HCT116 (cell line): ENCODE measurements around the gene ELAVL3. TPM values are rescaled to one million over a fixed set of nuclear protein-coding genes. Genes with fewer than 3 reads are reported as not detected.

Experiments
- ATAC-seq: fragments of 200-7000 bp; cut with Tn5 transposase; 2 replicates; pipeline ENCODE4 v1.9.1; 2020; ENCODE audit warnings: mild to moderate bottlenecking, moderate library complexity
- BruUV-seq: library from RNA; stranded (reverse); fragments of 400-500 nt; replicated peaks from 2 replicates; lab custom pipeline; 2021; lab: Mats Ljungman, UMichigan
- CTCF ChIA-PET: fragments of 300-600 bp; sonication (Branson Sonifier 250); formaldehyde crosslinking; loops from one replicate; lab custom pipeline; 2021; ENCODE audit warnings: antibody characterized with exemption; lab: Charles Lee
- POLR2A ChIA-PET: fragments of 300-600, 350-600 bp; sonication (Branson Sonifier 250); formaldehyde crosslinking; loops from one replicate; lab custom pipeline; 2021; ENCODE audit warnings: antibody characterized with exemption; lab: Charles Lee
- RAD21 ChIA-PET, 2 experiments: fragments of 300-600 bp; sonication (Branson Sonifier 250); formaldehyde crosslinking; loops; one replicate each; lab custom pipeline; 2023; ENCODE audit warnings: low total read pairs in 2 of 2; ENCODE audit not compliant: uncharacterized antibody in 2 of 2, unreplicated experiment in 2 of 2, low non-redundant PET in 1 of 2; lab: Charles Lee
- DNase-seq: peaks from one replicate; pipeline ENCODE4 v3.0.0-alpha.2; 2010; ENCODE audit warnings: low read depth, low spot score
- H2AFZ ChIP-seq: fragments of 200-600 bp; shearing (Covaris generic), sonication (generic); 2 replicates; pipeline ENCODE4 v1.6.1; 2017; ENCODE audit warnings: low read depth, mixed run types, mixed read lengths, antibody characterized with exemption, low read length; ENCODE audit not compliant: poor library complexity, severe bottlenecking
- H3K27ac ChIP-seq: 2 replicates; pipeline ENCODE4 v1.5.1; 2012; ENCODE audit warnings: low read depth, low read length
- H3K27me3 ChIP-seq: fragments of 200-600 bp; sonication (generic); 2 replicates; pipeline ENCODE4 v1.6.1; 2016; ENCODE audit warnings: mixed run types, low read length, mixed read lengths; ENCODE audit not compliant: insufficient read depth
- H3K36me3 ChIP-seq, 2 experiments: fragments of 200-500 bp in 1 of 2; fragments of 200-600 bp in 1 of 2; sonication (Bioruptor generic) in 1 of 2; sonication (generic) in 1 of 2; 2 replicates each; pipeline versions ENCODE4 v1.5.1 to v1.6.1; 2014 to 2016; ENCODE audit warnings: low read length in 2 of 2, inconsistent platforms in 1 of 2, mixed read lengths in 1 of 2, mixed run types in 1 of 2; ENCODE audit not compliant: insufficient read depth in 2 of 2, control insufficient read depth in 1 of 2
- H3K4me1 ChIP-seq, 2 experiments: fragments of 200-600 bp in 1 of 2; sonication (generic) in 1 of 2; 2 replicates each; pipeline versions ENCODE4 v1.5.1 to v1.6.1; 2012 to 2017; ENCODE audit warnings: low read length in 2 of 2, inconsistent platforms in 1 of 2, mild to moderate bottlenecking in 1 of 2, mixed read lengths in 1 of 2, mixed run types in 1 of 2, moderate library complexity in 1 of 2; ENCODE audit not compliant: insufficient read depth in 2 of 2, control insufficient read depth in 1 of 2
- H3K4me2 ChIP-seq: fragments of 200-600 bp; sonication (generic); 2 replicates; pipeline ENCODE4 v1.6.1; 2017; ENCODE audit warnings: mixed run types, low read length, mixed read lengths
- H3K4me3 ChIP-seq, 2 experiments: fragments of 200-600 bp in 1 of 2; sonication (generic) in 1 of 2; replicated peaks in 1 of 2; 2 replicates each; pipeline ENCODE4 v1.5.1; 2011 to 2016; ENCODE audit warnings: low read length in 2 of 2, control low read depth in 1 of 2, low read depth in 1 of 2, mild to moderate bottlenecking in 1 of 2, mixed read lengths in 1 of 2, mixed run types in 1 of 2
- H3K79me2 ChIP-seq: fragments of 200-600 bp; sonication (generic); 2 replicates; pipeline ENCODE4 v1.6.1; 2017; ENCODE audit warnings: mild to moderate bottlenecking, mixed run types, low read length, moderate library complexity, mixed read lengths; ENCODE audit not compliant: insufficient read depth
- H3K9ac ChIP-seq: fragments of 200-600 bp; sonication (generic); 2 replicates; pipeline ENCODE4 v1.6.1; 2016; ENCODE audit warnings: low read length, mixed read lengths
- H3K9me2 ChIP-seq: fragments of 200-600 bp; sonication (generic), shearing (Covaris generic); 2 replicates; pipeline ENCODE4 v1.6.1; 2017; ENCODE audit warnings: mixed run types, mild to moderate bottlenecking, moderate library complexity; ENCODE audit not compliant: insufficient read depth
- H3K9me3 ChIP-seq, 2 experiments: fragments of 200-500 bp in 1 of 2; fragments of 200-600 bp in 1 of 2; sonication (Bioruptor generic) in 1 of 2; sonication (generic) in 1 of 2; 2 replicates each; pipeline ENCODE4 v1.6.1; 2014 to 2017; ENCODE audit warnings: low read length in 2 of 2, mixed read lengths in 2 of 2, inconsistent platforms in 1 of 2, low read depth in 1 of 2, mild to moderate bottlenecking in 1 of 2, mixed run types in 1 of 2, moderate library complexity in 1 of 2; ENCODE audit not compliant: control insufficient read depth in 1 of 2, insufficient read depth in 1 of 2
- H4K20me1 ChIP-seq: fragments of 200-600 bp; sonication (generic), shearing (Covaris generic); 2 replicates; pipeline ENCODE4 v1.6.1; 2017; ENCODE audit warnings: mixed run types, mild to moderate bottlenecking, moderate library complexity; ENCODE audit not compliant: insufficient read depth
- ATF3 ChIP-seq: IDR thresholded peaks from 2 replicates; pipeline ENCODE4 v1.6.1; 2012
- CEBPB ChIP-seq: IDR thresholded peaks from 2 replicates; pipeline ENCODE4 v1.6.1; 2012; ENCODE audit warnings: low read depth
- CTCF ChIP-seq, 3 experiments: fragments of 200-600 bp in 1 of 3; sonication (generic) in 1 of 3; IDR thresholded peaks in 2 of 3; conservative IDR thresholded peaks in 1 of 3; 2 replicates each; pipeline ENCODE4 v1.5.1; 2012 to 2017; ENCODE audit warnings: low read depth in 2 of 3, low read length in 2 of 3, antibody characterized with exemption in 1 of 3, borderline replicate concordance in 1 of 3, control low read depth in 1 of 3, mild to moderate bottlenecking in 1 of 3, mixed read lengths in 1 of 3, mixed run types in 1 of 3, moderate library complexity in 1 of 3; ENCODE audit not compliant: insufficient read depth in 1 of 3
- EGR1 ChIP-seq: IDR thresholded peaks from 2 replicates; pipeline ENCODE4 v1.6.1; 2012; ENCODE audit warnings: low read depth
- ELF1 ChIP-seq: IDR thresholded peaks from 2 replicates; pipeline ENCODE4 v1.6.1; 2012; ENCODE audit warnings: low read depth, borderline replicate concordance
- EZH2 ChIP-seq: fragments of 200-600 bp; sonication (generic); IDR thresholded peaks from 2 replicates; pipeline ENCODE4 v1.6.1; 2017; ENCODE audit warnings: antibody characterized with exemption, mixed run types
- EZH2phosphoT487 ChIP-seq: fragments of 200-600 bp; IDR thresholded peaks from 2 replicates; pipeline ENCODE4 v1.6.1; 2018; ENCODE audit warnings: antibody characterized with exemption, borderline replicate concordance
- FOSL1 ChIP-seq: IDR thresholded peaks from 2 replicates; pipeline ENCODE4 v1.6.1; 2012; ENCODE audit warnings: low read depth
- JUND ChIP-seq: IDR thresholded peaks from 2 replicates; pipeline ENCODE4 v1.6.1; 2012
- MAX ChIP-seq: IDR thresholded peaks from 2 replicates; pipeline ENCODE4 v1.6.1; 2012
- POLR2AphosphoS5 ChIP-seq: IDR thresholded peaks from 2 replicates; pipeline ENCODE4 v1.6.1; 2011; ENCODE audit warnings: mild to moderate bottlenecking, low read depth, low read length, moderate library complexity
- RAD21 ChIP-seq: IDR thresholded peaks from 2 replicates; pipeline ENCODE4 v1.6.1; 2012; ENCODE audit warnings: low read depth, mild to moderate bottlenecking
- REST ChIP-seq: IDR thresholded peaks from 2 replicates; pipeline ENCODE4 v1.6.1; 2012; ENCODE audit warnings: low read depth
- SIN3A ChIP-seq: IDR thresholded peaks from 2 replicates; pipeline ENCODE4 v1.6.1; 2012; ENCODE audit warnings: low read depth
- SRF ChIP-seq: IDR thresholded peaks from 2 replicates; pipeline ENCODE4 v1.6.1; 2012; ENCODE audit warnings: low read depth
- TCF7L2 ChIP-seq: IDR thresholded peaks from 2 replicates; pipeline ENCODE4 v1.7.0; 2011; ENCODE audit warnings: borderline replicate concordance, inconsistent platforms; ENCODE audit not compliant: insufficient read depth, insufficient read length; ENCODE audit errors: extremely low read depth
- YY1 ChIP-seq: IDR thresholded peaks from 2 replicates; pipeline ENCODE4 v1.6.1; 2011; ENCODE audit warnings: low read length, low read depth, moderate library complexity, mild to moderate bottlenecking; ENCODE audit not compliant: insufficient replicate concordance; ENCODE audit errors: extremely low read depth
- ZBTB33 ChIP-seq: IDR thresholded peaks from 2 replicates; pipeline ENCODE4 v1.6.1; 2011; ENCODE audit warnings: mild to moderate bottlenecking, low read length, moderate library complexity; ENCODE audit not compliant: insufficient replicate concordance; ENCODE audit errors: extremely low read depth
- ZFX ChIP-seq: fragments of 450-650 bp; IDR thresholded peaks from 2 replicates; pipeline ENCODE4 v1.6.1; 2017
- intact Hi-C: fragments of 100-400 bp; cut with micrococcal nuclease; formaldehyde crosslinking; loops from 2 replicates; pipeline ENCODE4 v1.10.0; 2022
- total RNA-seq: library from RNA; stranded (reverse); gene quantifications from one replicate; pipeline ENCODE4 v1.2.1, GENCODE V29; 2021; ENCODE audit not compliant: unreplicated experiment

The ELAVL3 gene
- total RNA-seq, 1 experiment from 2014 or later: 0.05 TPM

GRCh38 chr19:11465600-11465999 lies 15.2 kb downstream of the ELAVL3 start:
- H3K9ac ChIP-seq: no peak overlapping the region
- no TSS peak for BruUV-seq
- ChIA-PET RAD21 (no interaction called here), POLR2A (no interaction called here), CTCF (no interaction called here)
- no peaks in the 10 kb centered on the region; a peak in 1 of 4 replicates for H3K9me3 ChIP-seq
- ATAC-seq (no peak), DNase-seq (no peak)
- H3K27ac ChIP-seq: no peak overlapping the region
- no peaks in the 10 kb centered on the region for H3K36me3 ChIP-seq
- H2AFZ ChIP-seq: no peak overlapping the region
- H3K4me2 ChIP-seq: no peak overlapping the region
- no peaks in the 10 kb centered on the region; a peak in 1 of 4 replicates for H3K4me1 ChIP-seq
- TF ChIP-seq REST: no peak
- TF ChIP-seq ATF3: no peak
- no peak for TF ChIP-seq YY1
- no peak for TF ChIP-seq RAD21
- no peak for TF ChIP-seq POLR2AphosphoS5
- TF ChIP-seq ZFX: no peak
- TF ChIP-seq SIN3A: no peak
- TF ChIP-seq CEBPB: no peak
- no peak for TF ChIP-seq ZBTB33
- no peak for TF ChIP-seq JUND
- TF ChIP-seq TCF7L2: no peak
- no peak for TF ChIP-seq SRF
- no peak for TF ChIP-seq EGR1
- no peak for TF ChIP-seq FOSL1
- no peak for TF ChIP-seq EZH2phosphoT487
- no peak for TF ChIP-seq CTCF (IDR thresholded peaks at IDR 0.05 in 2 of 3, conservative IDR thresholded peaks at IDR 0.05 in 1 of 3; ENCODE audit: borderline replicate concordance in 1 of 3, insufficient read depth in 1 of 3, low read depth in 2 of 3, low read length in 2 of 3)
- TF ChIP-seq MAX: no peak
- no peak for TF ChIP-seq ELF1
- TF ChIP-seq EZH2: no peak
- H3K4me3 ChIP-seq: no peak overlapping the region
- intact Hi-C loops: no loop called here
- no peaks in the 10 kb centered on the region for H3K27me3 ChIP-seq
- no peaks in the 10 kb centered on the region for H4K20me1 ChIP-seq
- H3K9me2 ChIP-seq: no peaks in the 10 kb centered on the region
- H3K79me2 ChIP-seq: no peaks in the 10 kb centered on the region
